ENCODE results near the gene RHOG. TPM values are rescaled to one million over a fixed set of nuclear protein-coding genes. Genes with fewer than 3 reads are reported as not detected.

RHOG gene
- total RNA-seq, 2 experiments from 2014 or later: 154 to 163 TPM

DNA sequence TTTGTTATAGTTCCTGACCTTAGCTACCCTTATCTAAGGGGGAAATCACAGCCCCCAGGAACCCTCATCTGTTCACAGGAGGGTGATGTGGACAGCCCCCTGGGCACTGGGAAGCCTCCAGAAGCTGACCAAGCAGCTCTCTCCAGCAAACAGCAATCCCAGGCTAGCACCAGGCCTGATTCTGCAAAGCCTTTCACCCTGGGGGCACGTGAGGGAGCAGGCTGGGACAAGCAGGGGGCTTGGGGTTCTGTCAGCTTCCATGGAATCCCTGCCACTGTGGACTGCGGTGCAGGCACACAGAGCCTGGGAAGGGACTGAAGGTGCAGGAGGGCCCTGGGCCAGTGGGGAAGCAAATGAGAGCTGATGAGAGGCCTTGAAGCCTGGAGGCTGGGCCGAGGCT, 30.3 kb downstream of the RHOG start:
- no peaks in the 10 kb centered on the region for H3K36me3 Mint-ChIP-seq
- H3K4me3 Mint-ChIP-seq: no peak overlapping the region
- CTCF ChIA-PET: interaction anchor here (0.6 to 5.7 kb wide), 8 partner anchors 8 to 262 kb away, joined by 3 to 66 read pairs (median 4); partner anchors contain the start of gene RHOG
- ATAC-seq (no peak), DNase-seq (no peak)
- peaks cover 10% of the 10 kb centered on the region for H3K4me1 Mint-ChIP-seq
- H3K9me3 Mint-ChIP-seq (ENCODE audit: low read depth): no peaks in the 10 kb centered on the region
- H3K27me3 Mint-ChIP-seq: no peaks in the 10 kb centered on the region
- no peak overlapping the region for H3K27ac Mint-ChIP-seq

GRCh38 chr11:3809624-3809928, 31.2 kb downstream of the RHOG start:
- no peaks in the 10 kb centered on the region for H3K9me3 Mint-ChIP-seq (ENCODE audit: low read depth)

GRCh38 chr11:3808861-3809623, 31.7 kb downstream of the RHOG start:
- ATAC-seq (peak; percentile 72), DNase-seq (peak; percentile 75)
- Mint-ChIP-seq H3K36me3 (no peaks in the 10 kb centered on the region), H3K4me3 (peak overlapping the region; percentile 84), H3K9me3 (ENCODE audit: low read depth) (no peaks in the 10 kb centered on the region), H3K27ac (peak overlapping the region; percentile 63), H3K4me1 (peaks cover 14% of the 10 kb centered on the region), H3K27me3 (no peaks in the 10 kb centered on the region)
- CTCF ChIA-PET: interaction anchor here (0.7 to 5.7 kb wide), 35 partner anchors 10 to 378 kb away, joined by 3 to 66 read pairs (median 5); partner anchors contain the start of genes NUP98, RHOG and STIM1

More at GRCh38 chr11:3809624-3809928, 31.2 kb downstream of the RHOG start:
- H3K4me1 Mint-ChIP-seq: peaks cover 10% of the 10 kb centered on the region
- no peak overlapping the region for H3K27ac Mint-ChIP-seq
- ATAC-seq (no peak), DNase-seq (no peak)
- no peaks in the 10 kb centered on the region for H3K36me3 Mint-ChIP-seq
- no peak overlapping the region for H3K4me3 Mint-ChIP-seq
- CTCF ChIA-PET: interaction anchor here (0.9 to 5.7 kb wide), 24 partner anchors 10 to 377 kb away, joined by 3 to 66 read pairs (median 7); partner anchors contain the start of genes NUP98, RHOG and STIM1
- H3K27me3 Mint-ChIP-seq: no peaks in the 10 kb centered on the region

- peak within 1 kb of the TSS; percentile 84 for H3K27ac Mint-ChIP-seq
- no peaks in the 10 kb centered on the region for H3K36me3 Mint-ChIP-seq
- CTCF ChIA-PET: interaction anchor here (0.7 to 5.7 kb wide), 43 partner anchors 10 to 379 kb away, joined by 3 to 66 read pairs (median 4); partner anchors contain the start of genes NUP98, RHOG and STIM1
- DNase-seq (peak; percentile 69), ATAC-seq (peak; percentile 87)
- H3K4me3 Mint-ChIP-seq: peak within 1 kb of the TSS; percentile 84
- H3K4me1 Mint-ChIP-seq: peaks cover 15% of the 10 kb centered on the region
- no peaks in the 10 kb centered on the region for H3K9me3 Mint-ChIP-seq (ENCODE audit: low read depth)
- no peaks in the 10 kb centered on the region for H3K27me3 Mint-ChIP-seq
Measured at GRCh38 chr11:3807909-3808860, 32.6 kb downstream of the RHOG start, which contains the start of gene PGAP2. Gene PGAP2 (plus strand): TSS chr11:3808560. CDS start chr11:3811260, 2,700 bp downstream.

DNA sequence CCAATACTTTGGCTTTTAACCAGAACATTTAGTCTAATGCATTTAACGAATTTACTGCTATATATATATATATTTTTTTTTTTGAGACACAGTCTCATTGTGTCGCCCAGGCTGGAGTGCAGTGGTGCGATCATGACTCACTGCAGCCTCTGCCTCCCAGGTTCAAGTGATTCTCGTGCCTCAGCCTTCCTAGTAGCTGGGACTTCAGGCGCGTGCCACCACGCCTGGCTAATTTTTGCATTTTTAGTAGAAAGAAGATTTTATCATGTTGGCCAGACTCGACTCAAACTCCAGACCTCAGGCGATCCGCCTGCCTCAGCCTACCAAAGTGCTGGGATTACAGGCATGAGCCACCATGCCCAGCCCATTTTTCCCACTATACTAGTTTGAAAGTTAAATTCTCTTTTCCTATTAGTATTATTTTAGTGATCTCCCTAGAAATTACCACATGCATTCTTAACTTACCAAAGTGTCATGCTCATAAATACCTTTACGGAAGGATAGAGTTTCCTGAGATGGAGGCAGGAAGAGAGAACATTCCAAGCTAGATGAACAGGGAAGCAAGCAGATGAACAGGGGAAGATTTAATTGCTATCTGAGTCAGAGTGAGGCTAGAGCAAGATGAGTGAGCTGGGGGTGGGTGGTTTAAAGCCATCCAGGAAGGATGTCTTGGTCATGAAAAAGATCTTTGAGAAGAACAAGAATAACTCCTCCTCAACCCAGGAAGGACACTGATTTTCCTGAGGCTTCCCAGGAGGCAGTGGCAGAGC, 36.8 kb downstream of the RHOG start:
- Mint-ChIP-seq H3K4me1 (peaks cover 19% of the 10 kb centered on the region), H3K27me3 (no peaks in the 10 kb centered on the region), H3K36me3 (no peaks in the 10 kb centered on the region), H3K27ac (no peak overlapping the region), H3K9me3 (ENCODE audit: low read depth) (no peaks in the 10 kb centered on the region), H3K4me3 (no peak overlapping the region)
- ATAC-seq (no peak), DNase-seq (no peak)
- CTCF ChIA-PET: no interaction called here

DNA sequence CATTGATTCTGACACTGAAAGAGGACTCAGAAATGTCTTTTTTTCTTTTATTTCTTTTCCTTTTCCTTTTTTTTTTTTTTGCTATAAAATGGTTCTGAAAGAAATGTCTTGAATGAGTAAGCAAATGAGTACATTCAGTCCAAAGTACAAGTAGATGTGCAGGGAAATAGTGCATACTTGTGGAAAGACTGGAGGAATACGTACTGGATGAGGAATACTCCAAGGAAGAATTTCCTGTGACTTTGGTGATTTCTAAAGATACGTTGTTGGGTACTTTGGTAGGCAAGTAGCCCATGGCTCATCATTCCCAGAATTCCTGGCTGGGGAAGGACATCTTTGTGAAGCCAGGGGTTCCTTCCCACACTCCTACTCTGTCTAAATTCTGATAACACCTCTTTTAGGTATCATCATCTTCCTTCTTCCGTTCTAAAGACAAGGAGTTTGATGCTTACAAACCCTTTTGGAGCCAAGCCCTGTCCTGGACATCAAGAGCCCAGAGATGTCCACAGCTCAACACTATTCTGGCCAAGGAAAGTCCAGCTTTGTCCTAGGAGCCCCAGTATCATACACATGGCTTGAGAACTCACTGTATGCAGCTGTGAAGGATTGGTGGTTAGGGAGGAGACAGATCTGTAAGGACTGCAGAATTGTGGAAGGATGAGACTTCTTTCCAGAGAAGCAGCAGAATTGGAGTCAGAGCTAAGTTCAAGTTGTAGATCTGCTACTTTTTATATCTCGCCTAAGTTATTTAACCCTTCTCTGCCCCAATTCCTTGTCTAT, 38.6 kb downstream of the RHOG start:
- no peak overlapping the region for H3K27ac Mint-ChIP-seq
- no peaks in the 10 kb centered on the region for H3K36me3 Mint-ChIP-seq
- DNase-seq: no peak
- ATAC-seq: no peak
- H3K9me3 Mint-ChIP-seq (ENCODE audit: low read depth): no peaks in the 10 kb centered on the region
- CTCF ChIA-PET: interaction anchor here (0.9 to 1.1 kb wide), 3 partner anchors 9 to 36 kb away, joined by 3 to 4 read pairs (median 3); no protein-coding TSS in a partner anchor
- H3K4me1 Mint-ChIP-seq: peaks cover 17% of the 10 kb centered on the region
- no peaks in the 10 kb centered on the region for H3K27me3 Mint-ChIP-seq
- no peak overlapping the region for H3K4me3 Mint-ChIP-seq

GRCh38 chr11:3799873-3800272, 40.9 kb downstream of the RHOG start:
- Mint-ChIP-seq H3K4me3 (no peak overlapping the region), H3K4me1 (peaks cover 30% of the 10 kb centered on the region), H3K9me3 (ENCODE audit: low read depth) (no peaks in the 10 kb centered on the region), H3K27ac (no peak overlapping the region), H3K36me3 (peaks cover 14% of the 10 kb centered on the region), H3K27me3 (no peaks in the 10 kb centered on the region)
- CTCF ChIA-PET: interaction anchor here (0.7 to 3.1 kb wide), 3 partner anchors 8 to 143 kb away, joined by 3 to 37 read pairs (median 3); partner anchors contain the start of gene PGAP2
- DNase-seq: no peak
- no peak for ATAC-seq

DNA sequence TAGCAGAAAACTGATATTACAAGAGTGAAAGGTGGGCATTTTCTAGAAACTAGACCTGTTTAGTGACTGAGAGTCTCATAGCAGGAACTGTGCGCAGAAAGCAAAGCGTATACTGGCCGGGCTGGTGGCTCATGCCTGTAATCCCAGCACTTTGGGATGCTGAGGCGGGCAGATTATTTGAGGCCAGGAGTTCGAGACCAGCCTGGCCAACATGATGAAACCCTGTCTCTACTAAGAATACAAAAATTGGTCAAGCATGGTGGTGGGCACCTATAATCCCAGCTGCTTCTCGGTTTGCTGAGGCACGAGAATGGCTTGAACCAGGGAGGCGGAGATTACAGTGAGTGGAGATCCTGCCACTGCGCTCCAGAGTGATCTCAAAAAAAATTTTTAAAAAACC, 41.6 kb downstream of the RHOG start:
- ATAC-seq: no peak
- Mint-ChIP-seq H3K36me3 (peaks cover 21% of the 10 kb centered on the region), H3K4me3 (peak overlapping the region; percentile 89), H3K27ac (peak overlapping the region; percentile 97), H3K9me3 (ENCODE audit: low read depth) (no peaks in the 10 kb centered on the region), H3K4me1 (peaks cover 32% of the 10 kb centered on the region), H3K27me3 (no peaks in the 10 kb centered on the region)
- DNase-seq: no peak
- CTCF ChIA-PET: interaction anchor here (0.9 to 3.1 kb wide), 5 partner anchors 9 to 111 kb away, joined by 3 to 37 read pairs (median 7); partner anchors contain the start of genes PGAP2 and RHOG

DNA sequence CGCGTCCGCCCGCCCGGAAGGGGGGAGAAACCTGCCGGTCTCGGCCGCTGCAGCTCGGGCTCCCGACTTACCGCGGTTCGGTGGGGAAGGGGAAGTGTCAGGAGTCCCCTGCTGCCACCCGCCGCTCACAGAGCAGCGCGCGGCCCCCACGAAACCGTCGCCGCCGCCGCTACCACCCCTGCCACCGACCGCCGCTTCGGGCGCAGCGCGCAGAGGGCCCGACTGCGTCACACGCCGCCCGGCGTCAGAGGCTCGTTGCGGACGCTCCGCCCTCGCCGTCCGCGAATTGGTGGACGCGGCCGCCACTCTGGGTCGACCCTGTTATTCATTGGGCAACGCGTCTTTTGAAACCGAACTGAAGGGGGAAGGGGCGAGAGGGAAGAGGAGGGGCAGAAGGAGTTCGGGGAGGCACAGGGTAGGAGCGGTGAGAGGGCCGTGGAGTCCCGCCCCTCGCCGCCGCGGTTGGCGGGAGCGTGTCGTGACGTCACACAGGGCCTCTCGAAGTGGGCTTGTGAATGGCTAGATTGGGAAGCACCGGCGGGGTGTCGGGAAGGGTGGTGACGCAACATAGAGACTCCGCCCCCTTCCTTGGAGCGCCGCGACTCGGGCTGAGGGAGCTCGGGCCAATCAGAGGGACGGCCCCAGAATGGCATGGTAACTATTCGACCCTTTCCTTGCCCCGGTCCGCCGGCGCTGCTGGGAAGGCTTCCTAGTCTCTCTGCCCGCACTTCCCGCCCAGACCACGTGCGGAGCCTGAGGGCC, 43.2 kb downstream of the RHOG start, which contains the start of gene NUP98:
Gene NUP98 (minus strand): TSS at position 226 of the 762 bp plus-strand sequence. CDS start 15,437 bp downstream, outside the sequence.
- CTCF ChIA-PET: interaction anchor here (0.9 to 3.1 kb wide), 7 partner anchors 9 to 808 kb away, joined by 3 to 37 read pairs (median 4); partner anchors contain the start of genes PGAP2 and RHOG
- no peaks in the 10 kb centered on the region for H3K9me3 Mint-ChIP-seq (ENCODE audit: low read depth)
- ATAC-seq: peak; percentile 97
- peaks cover 38% of the 10 kb centered on the region for H3K4me1 Mint-ChIP-seq
- peak within 1 kb of the TSS; percentile 97 for H3K27ac Mint-ChIP-seq
- no peaks in the 10 kb centered on the region for H3K27me3 Mint-ChIP-seq
- H3K4me3 Mint-ChIP-seq: peak within 1 kb of the TSS; percentile 89
- DNase-seq: peak; percentile 100
- H3K36me3 Mint-ChIP-seq: peaks cover 30% of the 10 kb centered on the region

DNA sequence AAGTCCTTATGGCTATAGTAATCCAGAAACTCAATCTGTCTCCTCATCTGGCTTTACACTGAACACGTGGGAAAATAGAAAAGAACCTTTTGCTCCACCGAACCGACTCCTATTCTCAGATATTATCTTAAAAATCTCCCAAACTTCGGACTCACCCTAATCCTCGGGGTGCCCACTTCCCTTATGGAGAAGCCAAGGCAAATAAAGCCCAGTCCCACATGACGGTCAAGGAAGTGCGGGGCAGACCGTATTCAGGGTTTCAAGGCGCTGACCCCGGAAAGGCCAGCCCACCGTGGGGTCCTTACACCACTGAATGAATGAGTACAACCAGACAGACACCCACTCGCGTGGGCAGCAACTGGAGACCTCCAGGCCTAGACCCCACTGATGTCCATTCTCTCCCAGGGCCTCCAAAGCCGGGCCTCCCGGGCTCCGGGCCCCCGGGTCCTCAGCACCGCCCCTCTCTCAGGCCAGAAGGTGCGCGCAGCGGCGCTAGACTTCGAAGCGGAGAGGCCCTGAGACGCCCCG, 43.9 kb downstream of the RHOG start:
- H3K4me1 Mint-ChIP-seq: peaks cover 42% of the 10 kb centered on the region
- peaks cover 34% of the 10 kb centered on the region for H3K36me3 Mint-ChIP-seq
- peak overlapping the region; percentile 97 for H3K27ac Mint-ChIP-seq
- no peak for DNase-seq
- CTCF ChIA-PET: interaction anchor here (1.5 to 3.1 kb wide), 6 partner anchors 9 to 45 kb away, joined by 3 to 37 read pairs (median 7); partner anchors contain the start of genes PGAP2 and RHOG
- peak overlapping the region; percentile 89 for H3K4me3 Mint-ChIP-seq
- H3K9me3 Mint-ChIP-seq (ENCODE audit: low read depth): no peaks in the 10 kb centered on the region
- no peaks in the 10 kb centered on the region for H3K27me3 Mint-ChIP-seq
- ATAC-seq: peak; percentile 43

- H3K36me3 Mint-ChIP-seq: peaks cover 34% of the 10 kb centered on the region
- peak overlapping the region; percentile 97 for H3K27ac Mint-ChIP-seq
- no peaks in the 10 kb centered on the region for H3K27me3 Mint-ChIP-seq
- DNase-seq: no peak
- peak overlapping the region; percentile 89 for H3K4me3 Mint-ChIP-seq
- no peaks in the 10 kb centered on the region for H3K9me3 Mint-ChIP-seq (ENCODE audit: low read depth)
- H3K4me1 Mint-ChIP-seq: peaks cover 42% of the 10 kb centered on the region
- no peak for ATAC-seq
- CTCF ChIA-PET: interaction anchor here (1.2 to 2.4 kb wide), 5 partner anchors 8 to 53 kb away, joined by 3 to 17 read pairs (median 4); partner anchors contain the start of gene PGAP2
Measured at GRCh38 chr11:3796346-3796745, 44.4 kb downstream of the RHOG start.
